Measurements from ENCODE around the gene MSI2. TPM values are rescaled to one million over a fixed set of nuclear protein-coding genes. Genes with fewer than 3 reads are reported as not detected.

MSI2 gene
- total RNA-seq, 4 donors from 2014 or later, result 27.3 to 50.4 (median 36.8) TPM

- Histone ChIP-seq H3K27ac (no peak overlapping the region), H3K27me3 (no peaks in the 10 kb centered on the region), H3K4me3 (no peak overlapping the region), H3K4me1 (no peaks in the 10 kb centered on the region), H3K36me3 (peaks cover 0 to 31% of the 10 kb centered on the region in 2 donors), H3K9me3 (no peaks in the 10 kb centered on the region)
- no peak for ATAC-seq
- TF ChIP-seq CTCF (IDR thresholded peaks at IDR 0.05) (no peak), POLR2A (IDR thresholded peaks at IDR 0.05) (no peak), EP300 (IDR thresholded peaks at IDR 0.05) (no peak), POLR2AphosphoS5 (IDR thresholded peaks at IDR 0.05) (no peak)
- 88 to 90% methylated on average over 9 to 17 of the region's 20 CpGs for WGBS, 2 donors (ENCODE audit: low coverage in 1 of 2)
These were observed 380.8 kb downstream of the MSI2 start for GRCh38 chr17:57636985-57637665.

DNA sequence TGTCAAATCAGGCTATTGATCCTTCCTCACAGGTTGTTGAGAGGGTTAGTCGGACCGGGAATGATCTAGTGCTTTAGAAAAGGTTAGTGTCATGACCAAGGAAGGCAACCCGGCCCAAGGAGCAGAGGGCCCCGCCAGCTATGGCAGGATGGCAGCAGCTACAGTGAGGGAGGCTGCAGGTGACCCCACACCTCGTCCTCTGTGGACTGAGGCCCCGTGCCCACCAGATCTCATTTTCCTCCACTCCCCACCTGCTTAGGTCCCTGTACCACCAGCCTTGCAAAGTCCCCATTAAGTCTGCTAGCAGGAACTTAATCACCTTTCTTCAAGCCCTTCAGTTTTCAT is 381.3 kb downstream of the MSI2 start:
- ATAC-seq, result no peak
- 77 to 82% methylated on average over 2 of the region's 6 CpGs for WGBS, 2 donors (ENCODE audit: low coverage in 1 of 2)
- Histone ChIP-seq H3K36me3 (peaks cover 0 to 25% of the 10 kb centered on the region in 2 donors), H3K9me3 (no peaks in the 10 kb centered on the region), H3K27me3 (no peaks in the 10 kb centered on the region), H3K4me3 (no peak overlapping the region), H3K4me1 (no peaks in the 10 kb centered on the region), H3K27ac (no peak overlapping the region)
- TF ChIP-seq POLR2AphosphoS5 (IDR thresholded peaks at IDR 0.05), result no peak
- no peak for TF ChIP-seq EP300 (IDR thresholded peaks at IDR 0.05)
- no peak for TF ChIP-seq POLR2A (IDR thresholded peaks at IDR 0.05)
- TF ChIP-seq CTCF (IDR thresholded peaks at IDR 0.05), result no peak

DNA sequence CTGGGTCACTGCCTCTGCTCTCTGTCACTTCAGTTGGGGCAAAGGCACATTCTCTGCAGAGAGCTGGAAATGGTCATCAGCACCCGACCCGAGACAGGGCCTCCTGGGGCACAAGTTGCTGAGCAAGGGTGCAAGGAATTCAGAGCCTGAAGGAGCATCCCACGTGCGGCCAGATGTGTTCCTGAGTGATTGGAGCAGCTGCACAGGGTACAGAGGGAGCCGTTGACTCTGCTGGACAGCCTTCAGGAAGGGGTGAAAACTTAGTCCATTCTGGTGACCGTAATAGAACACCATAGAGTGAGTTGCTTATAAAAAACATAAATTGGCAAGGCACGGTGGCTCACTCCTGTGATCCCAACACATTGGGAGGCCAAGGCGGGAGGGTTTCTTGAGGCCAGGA is 382.0 kb downstream of the MSI2 start:
- Histone ChIP-seq H3K27ac (no peak overlapping the region), H3K4me3 (no peak overlapping the region), H3K4me1 (no peaks in the 10 kb centered on the region), H3K27me3 (no peaks in the 10 kb centered on the region), H3K36me3 (peaks cover 0 to 23% of the 10 kb centered on the region in 2 donors), H3K9me3 (no peaks in the 10 kb centered on the region)
- no peak for ATAC-seq
- 91 to 94% methylated on average over 2 to 4 of the region's 8 CpGs for WGBS, 2 donors (ENCODE audit: low coverage in 1 of 2)
- TF ChIP-seq EP300 (IDR thresholded peaks at IDR 0.05), result no peak
- TF ChIP-seq CTCF (IDR thresholded peaks at IDR 0.05), result no peak
- TF ChIP-seq POLR2A (IDR thresholded peaks at IDR 0.05), result no peak
- TF ChIP-seq POLR2AphosphoS5 (IDR thresholded peaks at IDR 0.05), result no peak

DNA sequence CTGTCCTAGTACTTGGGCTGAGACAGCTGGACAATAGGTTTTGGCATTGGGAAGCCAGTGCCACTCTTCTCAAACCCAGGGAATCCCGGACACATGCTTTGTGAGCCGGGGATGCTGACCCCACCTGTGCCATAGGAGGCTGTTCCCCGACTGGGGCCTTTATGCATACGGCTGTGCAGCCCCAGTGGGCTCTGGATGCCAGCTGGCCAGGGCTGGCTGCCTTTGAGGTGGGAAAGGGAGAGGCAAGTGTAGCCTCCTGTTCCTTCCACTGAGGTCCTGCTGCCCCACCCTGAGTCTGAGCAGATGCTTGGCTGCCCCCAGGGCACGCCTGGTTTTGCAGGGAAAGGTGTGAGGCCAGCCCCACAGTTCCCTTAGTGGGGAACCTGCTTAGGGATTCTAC is 383.1 kb downstream of the MSI2 start:
- H3K36me3 ChIP-seq, result peaks cover 0 to 17% of the 10 kb centered on the region in 2 donors
- H3K27ac ChIP-seq, result no peak overlapping the region
- WGBS, 2 donors (ENCODE audit: low coverage in 1 of 2), result no CpG with 5 or more reads among the region's 5 CpGs
- no peak for ATAC-seq
- H3K9me3 ChIP-seq, result no peaks in the 10 kb centered on the region
- H3K27me3 ChIP-seq, result no peaks in the 10 kb centered on the region
- H3K4me1 ChIP-seq, result no peaks in the 10 kb centered on the region
- TF ChIP-seq POLR2A (IDR thresholded peaks at IDR 0.05), result no peak
- TF ChIP-seq POLR2AphosphoS5 (IDR thresholded peaks at IDR 0.05), result no peak
- no peak for TF ChIP-seq CTCF (IDR thresholded peaks at IDR 0.05)
- no peak for TF ChIP-seq EP300 (IDR thresholded peaks at IDR 0.05)
- no peak overlapping the region for H3K4me3 ChIP-seq

GRCh38 chr17:57640079-57640478 is 383.8 kb downstream of the MSI2 start:
- Histone ChIP-seq H3K4me1 (no peaks in the 10 kb centered on the region), H3K27me3 (no peaks in the 10 kb centered on the region), H3K36me3 (peaks cover 0 to 17% of the 10 kb centered on the region in 2 donors), H3K4me3 (no peak overlapping the region), H3K27ac (no peak overlapping the region), H3K9me3 (no peaks in the 10 kb centered on the region)
- no peak for ATAC-seq
- 95 to 97% methylated on average over 3 to 5 of the region's 7 CpGs for WGBS, 2 donors (ENCODE audit: low coverage in 1 of 2)
- no peak for TF ChIP-seq POLR2AphosphoS5 (IDR thresholded peaks at IDR 0.05)
- TF ChIP-seq CTCF (IDR thresholded peaks at IDR 0.05), result no peak
- TF ChIP-seq EP300 (IDR thresholded peaks at IDR 0.05), result no peak
- no peak for TF ChIP-seq POLR2A (IDR thresholded peaks at IDR 0.05)

Data from gastroesophageal sphincter (tissue), 4 donors.